GM12878 (cell line): ENCODE measurements around the gene SOX14. TPM values are rescaled to one million over a fixed set of nuclear protein-coding genes. Genes with fewer than 3 reads are reported as not detected.

Experiments used
- ATAC-seq: fragments of 200-7000 bp; cut with Tn5 transposase; 3 replicates; pipeline ENCODE4 v1.9.1; 2020; ENCODE audit warnings: mild to moderate bottlenecking, moderate library complexity
- BruUV-seq: library from RNA; stranded (reverse); fragments of 400-500 nt; replicated peaks from 2 replicates; lab custom pipeline; 2021; lab: Mats Ljungman, UMichigan
- CTCF ChIA-PET: fragments of 300-600 bp; sonication (Branson Sonifier 250); formaldehyde crosslinking; extraction: SDS; loops from one replicate; lab custom pipeline; 2021; ENCODE audit warnings: inconsistent platforms; lab: Yijun Ruan, JAX
- POLR2A ChIA-PET: fragments of 350-600 bp; formaldehyde crosslinking; extraction: SDS; loops from one replicate; lab custom pipeline; 2021; ENCODE audit warnings: inconsistent platforms; lab: Charles Lee
- RAD21 ChIA-PET: fragments of 300-600 bp; sonication (Branson Sonifier 250); formaldehyde crosslinking; loops from one replicate; lab custom pipeline; 2023; ENCODE audit warnings: antibody characterized with exemption; ENCODE audit not compliant: unreplicated experiment; lab: Charles Lee
- SMC1A ChIA-PET: fragments of 300-600 bp; sonication (Branson Sonifier 250); formaldehyde crosslinking; loops from one replicate; lab custom pipeline; 2023; ENCODE audit not compliant: unreplicated experiment, uncharacterized antibody; lab: Charles Lee
- DNase-seq: peaks from one replicate; pipeline ENCODE4 v3.0.0-alpha.2; 2011; ENCODE audit warnings: low read depth, low spot score
- FAIRE-seq: peaks from 3 replicates; lab custom pipeline; 2011; peaks lifted over from hg19 to GRCh38; lab: Jason Lieb, UNC
- H2AFZ ChIP-seq: 2 replicates; pipeline ENCODE4 v1.6.0; 2011; ENCODE audit warnings: low read depth, low read length, control low read depth; ENCODE audit not compliant: control insufficient read depth
- H3K27ac ChIP-seq: 2 replicates; pipeline ENCODE4 v1.5.1; 2011; ENCODE audit warnings: control low read depth; ENCODE audit not compliant: control insufficient read depth, insufficient read depth
- H3K27me3 ChIP-seq, 2 experiments: replicated peaks in 1 of 2; 2 replicates each; pipeline versions ENCODE4 v1.6.0 to v1.6.1; 2011; ENCODE audit warnings: low read length in 1 of 2; ENCODE audit not compliant: control insufficient read depth in 2 of 2, insufficient read depth in 2 of 2
- H3K36me3 ChIP-seq, 2 experiments: 2 replicates each; pipeline ENCODE4 v1.5.1; 2011; ENCODE audit warnings: low read length in 1 of 2; ENCODE audit not compliant: control insufficient read depth in 2 of 2, insufficient read depth in 2 of 2
- H3K4me1 ChIP-seq: 2 replicates; pipeline ENCODE4 v1.6.1; 2011; ENCODE audit warnings: mild to moderate bottlenecking, low read length, moderate library complexity, mixed read lengths; ENCODE audit not compliant: control insufficient read depth, insufficient read depth
- H3K4me2 ChIP-seq: 2 replicates; pipeline ENCODE4 v1.6.0; 2011; ENCODE audit warnings: control low read depth; ENCODE audit not compliant: control insufficient read depth, insufficient read depth
- H3K4me3 ChIP-seq: fragments of 200-600 bp; sonication (generic); 2 replicates; pipeline ENCODE4 v1.5.1; 2016
- H3K79me2 ChIP-seq: 2 replicates; pipeline ENCODE4 v1.6.0; 2011; ENCODE audit warnings: low read length; ENCODE audit not compliant: control insufficient read depth, insufficient read depth
- H3K9ac ChIP-seq: 2 replicates; pipeline ENCODE4 v1.8.0; 2011; ENCODE audit warnings: low read length, control low read depth, mixed read lengths; ENCODE audit not compliant: control insufficient read depth, insufficient read depth
- H3K9me3 ChIP-seq: replicated peaks from 3 replicates; pipeline ENCODE4 v1.5.1; 2011; ENCODE audit warnings: mild to moderate bottlenecking, low read length; ENCODE audit not compliant: control insufficient read depth, insufficient read depth
- H4K20me1 ChIP-seq: 2 replicates; pipeline ENCODE4 v1.6.0; 2011; ENCODE audit not compliant: control insufficient read depth, insufficient read depth
- DPF2 ChIP-seq: fragments of 450-650 bp; IDR thresholded peaks from 2 replicates; pipeline ENCODE4 v1.6.1; 2017; ENCODE audit warnings: mild to moderate bottlenecking
- GABPA ChIP-seq: IDR thresholded peaks from 2 replicates; pipeline ENCODE4 v1.6.1; 2014; ENCODE audit warnings: antibody characterized with exemption, low read depth, mild to moderate bottlenecking, inconsistent platforms
- GATAD2B ChIP-seq: fragments of 450-650 bp; conservative IDR thresholded peaks from 2 replicates; pipeline ENCODE4 v1.6.1; 2017; ENCODE audit warnings: low read depth, mild to moderate bottlenecking, moderate library complexity
- MAX ChIP-seq: IDR thresholded peaks from 2 replicates; pipeline ENCODE4 v1.6.1; 2012; ENCODE audit warnings: low read depth, low read length, improper control_type of control experiment
- MTA3 ChIP-seq: IDR thresholded peaks from 2 replicates; pipeline ENCODE4 v1.6.1; 2012; ENCODE audit warnings: low read length, inconsistent platforms, borderline replicate concordance
- NFIC ChIP-seq: IDR thresholded peaks from 2 replicates; pipeline ENCODE4 v1.6.1; 2012; ENCODE audit warnings: low read depth, mild to moderate bottlenecking, inconsistent platforms, low read length, moderate library complexity
- NKRF ChIP-seq: fragments of 450-650 bp; conservative IDR thresholded peaks from 2 replicates; pipeline ENCODE4 v1.6.1; 2017; ENCODE audit warnings: mild to moderate bottlenecking, moderate library complexity
- NR2C2 ChIP-seq: IDR thresholded peaks from 2 replicates; pipeline ENCODE4 v1.6.1; 2011; ENCODE audit warnings: borderline replicate concordance, low read depth; ENCODE audit not compliant: control insufficient read depth, insufficient read length
- NR2F1 ChIP-seq: fragments of 450-650 bp; conservative IDR thresholded peaks from 2 replicates; pipeline ENCODE4 v1.6.1; 2017; ENCODE audit warnings: mild to moderate bottlenecking
- POLR2A ChIP-seq: IDR thresholded peaks from 2 replicates; pipeline ENCODE4 v1.6.1; 2011; ENCODE audit warnings: low read depth, mild to moderate bottlenecking, low read length
- POU2F2 ChIP-seq: IDR thresholded peaks from 3 replicates; pipeline ENCODE4 v1.6.1; 2011; ENCODE audit warnings: low read depth, mild to moderate bottlenecking, low read length, borderline replicate concordance
- RB1 ChIP-seq: fragments of 450-650 bp; formaldehyde crosslinking; IDR thresholded peaks from 2 replicates; pipeline ENCODE4 v1.6.1; 2017; ENCODE audit warnings: mild to moderate bottlenecking, borderline replicate concordance
- SRF ChIP-seq, 2 experiments: IDR thresholded peaks; 2 replicates each; pipeline ENCODE4 v1.6.1; 2011; ENCODE audit warnings: low read depth in 2 of 2, low read length in 2 of 2, mild to moderate bottlenecking in 1 of 2, moderate library complexity in 1 of 2
- ZNF217 ChIP-seq: fragments of 450-650 bp; IDR thresholded peaks from 2 replicates; pipeline ENCODE4 v1.6.1; 2017; ENCODE audit warnings: antibody characterized with exemption, mild to moderate bottlenecking
- ZNF384 ChIP-seq: IDR thresholded peaks from 2 replicates; pipeline ENCODE4 v1.6.1; 2012; ENCODE audit warnings: low read depth, mild to moderate bottlenecking, low read length, improper control_type of control experiment, borderline replicate concordance
- ZNF622 ChIP-seq: fragments of 450-650 bp; IDR thresholded peaks from 2 replicates; pipeline ENCODE4 v1.6.1; 2017; ENCODE audit warnings: mild to moderate bottlenecking, inconsistent platforms
- ZSCAN29 ChIP-seq: fragments of 450-650 bp; IDR thresholded peaks from 2 replicates; pipeline ENCODE4 v1.6.1; 2017; ENCODE audit warnings: mild to moderate bottlenecking, moderate library complexity
- WGBS: methylation state at CpG from one replicate; pipeline ENCODE4 v1.1.6; 2016; ENCODE audit warnings: low lambda C conversion rate; ENCODE audit not compliant: insufficient replicate concordance, insufficient coverage; ENCODE audit errors: missing lambda C conversion rate; 5-methylcytosine and 5-hydroxymethylcytosine counted together
- in situ Hi-C: fragments of 300-500 bp; cut with MboI; formaldehyde crosslinking; loops from 9 replicates; pipeline ENCODE4 v1.14.3; 2018; ENCODE audit warnings: mixed read lengths
- intact Hi-C: fragments of 100-400 bp; cut with micrococcal nuclease; formaldehyde crosslinking; loops from one replicate; pipeline ENCODE4 v1.14.2; 2022; ENCODE audit not compliant: unreplicated experiment
- polyA plus RNA-seq, 11 experiments: library from polyadenylated mRNA; depleted of rRNA in 4 of 11; unstranded in 6 of 11; stranded (reverse) in 5 of 11; fragments of >200 nt; fragmentation: Nextera tagmentation in 4 of 11; fragmentation: Illumina TruSeq in 1 of 11; extraction: Ambion mirVana in 4 of 11; extraction: Trizol in 1 of 11; gene quantifications; 1 replicate in 1 of 11; 2 replicates in 10 of 11; pipeline versions ENCODE4 v1.2.1 to v1.2.3, GENCODE V29; 2011 to 2016; ENCODE audit warnings: inconsistent platforms in 2 of 11, missing spikeins in 2 of 11, low read depth in 1 of 11
- total RNA-seq, 4 experiments: library from RNA; depleted of rRNA in 3 of 4; stranded (reverse); fragments of >200 nt in 3 of 4; fragmentation: Illumina TruSeq in 1 of 4; extraction: Trizol in 1 of 4; gene quantifications; 2 replicates each; pipeline versions ENCODE4 v1.2.1 to v1.2.3, GENCODE V29; 2013 to 2021

The SOX14 gene
- total and polyA plus RNA-seq, 10 of the 15 experiments (the other 5 are each of a cell fraction or from before 2014, with no cell fraction given): 0.11 TPM; not detected in 9

- TF ChIP-seq GATAD2B (no peak), POU2F2 (no peak)
These were observed 2.3 kb upstream of the SOX14 start (continued) for GRCh38 chr3:137761563-137762503.

GRCh38 chr3:137762674-137763593, 1.2 kb upstream of the SOX14 start:
- WGBS: 36% methylated on average over 34 of the region's 34 CpGs
- FAIRE-seq: no peak
- ChIA-PET SMC1A (no interaction called here), RAD21 (no interaction called here), POLR2A (no interaction called here), CTCF (no interaction called here)
- Histone ChIP-seq H3K9me3 (no peaks in the 10 kb centered on the region; the same call in 2 of the 3 replicates), H3K36me3 (no peaks in the 10 kb centered on the region), H3K27me3 (peaks cover 16 to 25% of the 10 kb centered on the region in 2 experiments), H3K4me2 (no peak overlapping the region), H2AFZ (no peak overlapping the region), H3K4me3 (no peak overlapping the region), H3K27ac (no peak overlapping the region), H4K20me1 (no peaks in the 10 kb centered on the region), H3K79me2 (no peaks in the 10 kb centered on the region), H3K9ac (no peak overlapping the region), H3K4me1 (no peaks in the 10 kb centered on the region)
- TF ChIP-seq ZNF217 (no peak), ZSCAN29 (no peak), MAX (no peak), NR2F1 (no peak), GABPA (no peak), DPF2 (no peak), MTA3 (no peak), SRF (IDR thresholded peaks at IDR 0.05; ENCODE audit: low read depth in 2 of 2, low read length in 2 of 2) (no peak), ZNF622 (no peak), NKRF (no peak), ZNF384 (no peak), NR2C2 (no peak), RB1 (no peak), NFIC (no peak), POLR2A (no peak)
- intact Hi-C loops (no loop called here), in situ Hi-C loops (loop anchor here (25.0 kb wide), 1 partner anchor 1174 kb away; the partner anchor contains the start of genes FOXL2 and FOXL2NB)
- no peak for ATAC-seq
- no peak for DNase-seq
- BruUV-seq: no TSS peak
